GM18519 (cell line): ENCODE results near the gene UBAC2.

Experiments
- ATAC-seq: cut with Tn5 transposase; IDR thresholded peaks from one replicate; pipeline ENCODE4 v1.9.1; 2021; ENCODE audit warnings: mild to moderate bottlenecking, moderate library complexity; ENCODE audit not compliant: unreplicated experiment, low FRiP score

The UBAC2 gene

GRCh38 chr13:99352351-99353245, 151.9 kb downstream of the UBAC2 start:
- ATAC-seq, result no peak

DNA sequence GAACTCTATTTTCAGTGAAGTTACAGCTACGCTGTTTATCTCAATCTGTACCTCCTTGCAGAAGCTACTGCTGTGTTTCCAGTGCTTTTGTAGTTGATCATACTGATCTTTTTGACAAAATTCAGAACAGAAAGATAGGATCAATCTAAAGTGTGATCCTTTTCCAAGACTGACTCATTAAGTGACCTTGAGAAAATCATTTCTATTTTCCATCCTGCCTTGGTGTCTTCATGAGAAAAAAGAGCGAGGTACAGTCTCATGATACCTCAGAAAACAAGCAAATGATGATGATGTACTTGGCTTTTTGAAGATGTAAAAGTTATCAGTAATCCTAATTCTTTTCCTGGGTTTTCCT, 152.6 kb downstream of the UBAC2 start:
- ATAC-seq, result no peak

DNA sequence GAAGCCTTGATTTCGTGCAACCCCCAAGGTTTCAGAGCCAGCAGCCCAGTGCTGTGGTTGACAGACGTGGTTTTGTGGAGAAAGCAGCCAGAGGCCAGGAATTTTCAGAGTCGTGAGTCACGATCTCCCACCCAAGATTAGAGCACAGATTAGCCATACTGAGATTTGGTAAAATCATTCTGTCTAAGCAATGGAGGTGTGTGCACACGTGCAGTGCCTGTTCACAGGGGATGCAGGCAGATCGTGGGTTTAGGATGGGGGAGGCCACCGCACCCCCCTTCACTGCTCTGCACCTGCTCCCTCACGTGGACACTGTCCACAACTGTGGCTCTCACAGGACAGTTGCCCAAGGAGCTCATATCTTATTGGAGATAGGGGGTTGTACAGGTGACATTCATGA, 153.2 kb downstream of the UBAC2 start:
- ATAC-seq, result no peak

- ATAC-seq, result no peak
Measured at GRCh38 chr13:99354371-99354951, 153.8 kb downstream of the UBAC2 start.

DNA sequence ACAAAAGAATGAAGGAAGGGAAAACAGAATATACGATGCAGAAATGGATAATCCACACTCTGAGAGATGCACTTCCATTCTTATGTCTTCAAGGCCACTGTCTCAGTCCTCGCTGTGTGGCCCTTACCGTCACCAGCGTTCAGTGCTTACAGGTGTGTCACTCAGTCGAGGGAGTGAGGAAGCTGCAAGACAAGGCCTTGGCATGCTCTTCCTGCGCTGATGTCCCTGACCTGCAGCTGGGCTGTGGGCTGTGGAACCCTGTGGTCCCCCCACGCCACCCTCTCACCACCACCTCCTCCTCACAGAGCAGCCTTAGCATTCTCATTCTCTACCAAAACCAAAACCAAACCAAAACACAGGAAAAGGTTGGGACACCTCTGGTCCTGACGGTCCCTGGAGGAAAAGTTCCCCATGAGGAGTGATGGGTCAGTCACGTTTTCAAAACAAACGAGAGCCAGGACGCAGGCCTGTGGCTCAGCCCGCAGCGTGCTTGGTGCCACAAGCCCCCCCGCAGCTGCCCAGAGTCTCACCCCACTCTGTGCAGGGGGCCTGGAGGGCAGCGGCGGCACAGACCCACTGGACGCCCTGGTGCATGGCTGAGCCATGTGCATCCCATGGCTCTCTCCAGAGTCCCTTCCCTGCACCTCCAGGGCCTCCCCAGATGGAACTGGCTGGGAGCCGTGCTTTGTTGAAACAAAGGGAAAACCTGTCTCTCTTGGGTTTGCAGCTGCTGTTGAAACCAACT, 154.8 kb downstream of the UBAC2 start:
- no peak for ATAC-seq

GRCh38 chr13:99356012-99356261, 155.3 kb downstream of the UBAC2 start:
- ATAC-seq, result no peak

GRCh38 chr13:99356262-99357091, 155.8 kb downstream of the UBAC2 start:
- peak; percentile 49 for ATAC-seq

GRCh38 chr13:99357131-99357596, 156.5 kb downstream of the UBAC2 start:
- ATAC-seq, result no peak

DNA sequence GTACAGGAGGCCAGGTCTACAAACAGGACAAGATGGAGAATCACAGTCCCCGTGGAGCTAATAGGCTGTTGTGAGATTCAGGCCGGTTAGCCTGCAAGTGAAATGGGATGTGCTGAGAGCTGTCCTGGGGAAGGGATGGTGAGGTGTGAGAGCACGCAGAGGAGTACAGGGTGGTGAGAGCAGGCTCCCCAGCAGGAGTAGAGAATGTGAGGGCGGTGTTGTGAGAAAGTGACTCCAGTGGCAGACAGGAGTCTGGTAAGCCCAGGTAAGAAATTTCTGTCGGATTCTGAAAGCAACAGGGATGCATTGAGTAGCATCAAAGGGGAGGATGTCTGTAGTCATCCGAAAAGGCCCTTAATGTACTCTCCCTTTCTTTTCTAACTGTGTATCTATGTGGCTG, 157.3 kb downstream of the UBAC2 start:
- ATAC-seq, result no peak

- ATAC-seq, result no peak
Measured at GRCh38 chr13:99359528-99359927, 158.9 kb downstream of the UBAC2 start.

DNA sequence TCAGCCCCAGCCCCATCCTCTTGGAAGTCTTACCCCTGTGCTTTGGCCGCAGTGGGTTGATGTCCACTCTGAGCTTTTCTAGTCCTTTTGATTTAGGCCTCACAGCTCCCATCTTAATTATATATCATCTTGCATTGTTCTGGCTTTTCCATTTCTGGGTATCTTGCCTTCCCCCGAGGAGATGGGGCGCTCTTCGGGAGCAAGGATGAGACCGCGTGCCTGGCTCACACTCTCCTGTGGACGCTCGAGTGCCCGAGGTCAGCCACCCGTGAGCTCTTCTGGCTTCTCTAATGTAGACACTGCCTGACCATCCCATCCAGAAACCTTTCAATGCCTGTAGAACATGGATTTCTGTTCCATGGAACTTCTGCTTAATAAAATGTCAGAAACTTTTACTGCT, 160.0 kb downstream of the UBAC2 start:
- ATAC-seq, result no peak

GRCh38 chr13:99361197-99361596, 160.5 kb downstream of the UBAC2 start:
- no peak for ATAC-seq

- no peak for ATAC-seq
Measured at GRCh38 chr13:99362362-99362761, 161.7 kb downstream of the UBAC2 start.

DNA sequence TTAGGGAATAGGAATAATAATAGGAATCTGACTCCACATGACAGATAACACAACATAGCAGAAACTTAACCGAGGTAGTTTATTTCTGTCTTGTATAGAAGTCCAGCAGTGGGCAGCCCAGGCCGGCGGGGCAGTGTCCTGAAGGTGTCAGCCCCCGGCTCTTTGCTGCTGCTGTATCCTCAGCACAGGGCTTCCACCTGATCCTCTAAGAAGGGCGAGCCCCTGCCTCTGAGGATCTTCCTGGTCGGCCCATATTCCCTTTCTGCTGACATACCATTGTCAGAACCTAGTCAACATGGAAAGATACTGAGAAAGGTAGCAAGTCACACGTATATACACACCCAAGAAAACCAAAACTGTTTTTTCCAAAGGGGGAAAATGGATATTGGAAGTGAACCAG, 162.7 kb downstream of the UBAC2 start:
- no peak for ATAC-seq

- ATAC-seq, result no peak
Measured at GRCh38 chr13:99363949-99364348, 163.3 kb downstream of the UBAC2 start.

- ATAC-seq, result peak; percentile 44
Measured at GRCh38 chr13:99366075-99366987, 165.7 kb downstream of the UBAC2 start.

- no peak for ATAC-seq
Measured at GRCh38 chr13:99367106-99367616, 166.5 kb downstream of the UBAC2 start.

DNA sequence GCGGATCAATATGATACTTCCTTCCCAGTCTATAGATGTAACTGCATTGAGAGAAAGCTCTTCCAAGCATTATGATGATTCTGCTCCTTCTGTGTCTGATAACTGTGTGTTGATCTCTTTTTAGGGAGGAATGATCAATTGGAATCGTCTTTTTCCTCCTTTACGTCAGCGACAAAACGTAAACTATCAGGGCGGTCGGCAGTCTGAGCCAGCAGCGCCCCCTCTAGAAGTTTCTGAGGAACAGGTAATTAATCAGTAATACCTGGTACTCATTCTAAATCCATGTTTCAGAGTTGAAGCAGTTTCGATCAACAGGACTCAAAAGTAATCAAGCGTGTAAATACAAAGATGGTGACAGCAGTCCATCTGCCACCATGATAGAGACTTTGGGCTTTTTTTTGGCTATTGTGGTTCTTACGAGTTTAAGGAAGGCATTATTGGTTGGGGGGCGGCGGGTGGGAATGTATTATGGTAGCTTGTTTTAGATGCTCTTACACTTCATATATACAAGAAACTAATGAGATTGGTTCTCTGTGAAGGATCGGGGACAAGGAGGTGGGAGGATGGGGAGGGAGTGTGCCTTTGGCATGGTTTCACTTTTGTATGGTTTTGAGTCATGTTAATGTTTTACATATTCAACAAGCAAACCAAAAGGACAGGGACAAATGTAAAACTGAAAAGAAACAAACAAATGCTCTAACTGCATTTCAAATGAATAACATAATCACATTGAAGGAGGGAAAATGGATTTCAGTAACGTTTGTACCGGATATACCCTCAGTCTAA, 167.2 kb downstream of the UBAC2 start:
- ATAC-seq, result no peak
